IMR-90 (cell line): Measurements from ENCODE around the gene WNT8B. TPM values are rescaled to one million over a fixed set of nuclear protein-coding genes. Genes with fewer than 3 reads are reported as not detected.

Source experiments
- ATAC-seq: fragments of 200-7000 bp; cut with Tn5 transposase; 2 replicates; pipeline ENCODE4 v1.9.1; 2020; ENCODE audit warnings: low read depth, mild to moderate bottlenecking, moderate library complexity
- BruUV-seq: library from RNA; stranded (reverse); fragments of 400-500 nt; replicated peaks from 2 replicates; lab custom pipeline; 2021; lab: Mats Ljungman, UMichigan
- CTCF ChIA-PET: fragments of 300-600 bp; formaldehyde crosslinking; extraction: SDS; loops from one replicate; lab custom pipeline; 2021; ENCODE audit warnings: antibody characterized with exemption; lab: Yijun Ruan, JAX
- POLR2A ChIA-PET: fragments of 300-600 bp; sonication (Branson Sonifier 250); formaldehyde crosslinking; loops from one replicate; lab custom pipeline; 2022; ENCODE audit warnings: antibody characterized with exemption; ENCODE audit not compliant: unreplicated experiment; lab: Charles Lee
- DNase-seq: peaks from one replicate; pipeline ENCODE4 v3.0.0; 2013
- H2AFZ ChIP-seq: replicated peaks from 2 replicates; pipeline ENCODE3; 2013; ENCODE audit warnings: low read length, mild to moderate bottlenecking; ENCODE audit not compliant: poor library complexity
- H2AK5ac ChIP-seq: 2 replicates; pipeline ENCODE4 v1.6.1; 2013; ENCODE audit warnings: low read depth, low read length, inconsistent platforms
- H2AK9ac ChIP-seq: replicated peaks from 2 replicates; pipeline ENCODE3; 2013; ENCODE audit warnings: mild to moderate bottlenecking, low read depth, low read length, moderate library complexity; ENCODE audit not compliant: poor library complexity
- H2BK120ac ChIP-seq: 2 replicates; pipeline ENCODE4 v1.6.1; 2013; ENCODE audit warnings: low read depth, low read length, inconsistent platforms
- H2BK15ac ChIP-seq: 3 replicates; pipeline ENCODE4 v1.6.1; 2013; ENCODE audit warnings: low read depth, low read length, inconsistent platforms
- H2BK20ac ChIP-seq: 2 replicates; pipeline ENCODE4 v1.6.1; 2013; ENCODE audit warnings: low read depth, mild to moderate bottlenecking, inconsistent platforms, low read length, moderate library complexity
- H2BK5ac ChIP-seq: 2 replicates; pipeline ENCODE4 v1.6.1; 2013; ENCODE audit warnings: mild to moderate bottlenecking, low read depth, low read length, inconsistent platforms; ENCODE audit not compliant: poor library complexity, severe bottlenecking
- H3K14ac ChIP-seq: replicated peaks from 2 replicates; pipeline ENCODE4 v1.6.1; 2013; ENCODE audit warnings: low read depth, low read length, inconsistent platforms
- H3K18ac ChIP-seq: 2 replicates; pipeline ENCODE4 v1.6.1; 2013; ENCODE audit warnings: low read depth, low read length, control low read depth
- H3K23ac ChIP-seq: 2 replicates; pipeline ENCODE4 v1.6.1; 2013; ENCODE audit warnings: low read depth, low read length, inconsistent platforms
- H3K27ac ChIP-seq: 2 replicates; pipeline ENCODE4 v1.5.1; 2013; ENCODE audit warnings: mild to moderate bottlenecking, control low read depth, low read length; ENCODE audit not compliant: insufficient read depth
- H3K27me3 ChIP-seq: 2 replicates; pipeline ENCODE4 v1.6.1; 2013; ENCODE audit warnings: low read length; ENCODE audit not compliant: control insufficient read depth, insufficient read depth
- H3K36me3 ChIP-seq: 2 replicates; pipeline ENCODE4 v1.6.1; 2013; ENCODE audit warnings: low read length, mixed read lengths; ENCODE audit not compliant: control insufficient read depth, insufficient read depth
- H3K4ac ChIP-seq: 2 replicates; pipeline ENCODE4 v1.6.1; 2013; ENCODE audit warnings: low read depth, low read length, inconsistent platforms
- H3K4me1 ChIP-seq: 2 replicates; pipeline ENCODE4 v1.6.1; 2013; ENCODE audit warnings: low read length, mixed read lengths; ENCODE audit not compliant: control insufficient read depth, insufficient read depth
- H3K4me2 ChIP-seq: 2 replicates; pipeline ENCODE4 v1.6.1; 2013; ENCODE audit warnings: low read depth, mild to moderate bottlenecking, control low read depth, low read length, moderate library complexity
- H3K4me3 ChIP-seq: 2 replicates; pipeline ENCODE4 v1.5.1; 2013; ENCODE audit warnings: low read depth, mild to moderate bottlenecking, control low read depth, low read length, moderate library complexity; ENCODE audit not compliant: insufficient read depth
- H3K56ac ChIP-seq: 2 replicates; pipeline ENCODE4 v1.6.1; 2013; ENCODE audit warnings: low read length, inconsistent platforms; ENCODE audit not compliant: insufficient read depth; ENCODE audit errors: extremely low read depth
- H3K79me1 ChIP-seq, 2 experiments: 2 replicates each; pipeline ENCODE4 v1.6.1; 2013; ENCODE audit warnings: low read length in 2 of 2, inconsistent platforms in 1 of 2, low read depth in 1 of 2
- H3K9ac ChIP-seq: 2 replicates; pipeline ENCODE4 v1.6.1; 2013; ENCODE audit warnings: low read depth, low read length, control low read depth
- H3K9me1 ChIP-seq: 2 replicates; pipeline ENCODE4 v1.6.1; 2013; ENCODE audit warnings: low read length, inconsistent platforms; ENCODE audit not compliant: insufficient read depth
- H3K9me3 ChIP-seq: 2 replicates; pipeline ENCODE4 v1.6.1; 2013; ENCODE audit warnings: low read length; ENCODE audit not compliant: control insufficient read depth, insufficient read depth
- H4K20me1 ChIP-seq: 2 replicates; pipeline ENCODE4 v1.6.1; 2013; ENCODE audit warnings: low read length, inconsistent platforms; ENCODE audit not compliant: insufficient read depth
- H4K5ac ChIP-seq: 2 replicates; pipeline ENCODE4 v1.6.1; 2013; ENCODE audit warnings: mild to moderate bottlenecking, low read depth, low read length, control low read depth
- H4K8ac ChIP-seq, 2 experiments: 2 replicates each; pipeline ENCODE4 v1.6.1; 2013; ENCODE audit warnings: low read depth in 2 of 2, low read length in 2 of 2, control low read depth in 1 of 2, inconsistent platforms in 1 of 2
- H4K91ac ChIP-seq: 2 replicates; pipeline ENCODE4 v1.6.1; 2013; ENCODE audit warnings: low read depth, low read length, inconsistent platforms; ENCODE audit not compliant: insufficient read depth
- BHLHE40 ChIP-seq: fragments of 150-350 bp; IDR thresholded peaks from 2 replicates; pipeline ENCODE4 v1.6.1; 2016; ENCODE audit warnings: mild to moderate bottlenecking, low read depth, low read length
- CEBPB ChIP-seq: IDR thresholded peaks from 2 replicates; pipeline ENCODE4 v1.6.1; 2012; ENCODE audit warnings: low read depth, low read length, improper control_type of control experiment
- ELK1 ChIP-seq: fragments of 150-350 bp; IDR thresholded peaks from 2 replicates; pipeline ENCODE4 v1.6.1; 2016; ENCODE audit warnings: low read depth, mild to moderate bottlenecking, low read length, moderate library complexity, borderline replicate concordance
- FOS ChIP-seq: fragments of 150-350 bp; IDR thresholded peaks from 2 replicates; pipeline ENCODE4 v1.6.1; 2016; ENCODE audit warnings: low read depth, low read length
- MAFK ChIP-seq: IDR thresholded peaks from 2 replicates; pipeline ENCODE4 v1.6.1; 2012; ENCODE audit warnings: low read depth, low read length, improper control_type of control experiment
- MXI1 ChIP-seq: IDR thresholded peaks from 2 replicates; pipeline ENCODE4 v1.6.1; 2012; ENCODE audit warnings: low read depth, mild to moderate bottlenecking, low read length, moderate library complexity, borderline replicate concordance
- NFE2L2 ChIP-seq: fragments of 150-350 bp; IDR thresholded peaks from 2 replicates; pipeline ENCODE4 v1.6.1; 2016; ENCODE audit warnings: low read depth, mild to moderate bottlenecking, low read length
- POLR2A ChIP-seq: IDR thresholded peaks from 2 replicates; pipeline ENCODE4 v1.6.1; 2012; ENCODE audit warnings: mild to moderate bottlenecking, low read depth, low read length
- RAD21 ChIP-seq: IDR thresholded peaks from 2 replicates; pipeline ENCODE4 v1.6.1; 2012; ENCODE audit warnings: low read length, improper control_type of control experiment
- RCOR1 ChIP-seq: IDR thresholded peaks from 2 replicates; pipeline ENCODE4 v1.6.1; 2012; ENCODE audit warnings: mild to moderate bottlenecking, low read length, improper control_type of control experiment; ENCODE audit not compliant: insufficient replicate concordance
- RFX5 ChIP-seq: IDR thresholded peaks from 2 replicates; pipeline ENCODE4 v1.8.0; 2012; ENCODE audit warnings: low read depth, mild to moderate bottlenecking, low read length, moderate library complexity
- SMC3 ChIP-seq: fragments of 150-350 bp; IDR thresholded peaks from 2 replicates; pipeline ENCODE4 v1.6.1; 2016; ENCODE audit warnings: low read depth, mild to moderate bottlenecking, antibody characterized with exemption, low read length, moderate library complexity
- WGBS, 2 experiments: methylation state at CpG; one replicate each; pipeline versions ENCODE4 v1.1.5 to v1.1.7; 2013; ENCODE audit warnings: missing lambda C conversion rate in 2 of 2; ENCODE audit not compliant: insufficient read length in 1 of 2; ENCODE audit errors: extremely low coverage in 2 of 2; 5-methylcytosine and 5-hydroxymethylcytosine counted together
- dilution Hi-C: fragments of 300-500 bp; cut with HindIII; formaldehyde crosslinking; loops from one replicate; pipeline ENCODE4 v1.14.3; 2018; ENCODE audit warnings: low sequenced_read_pairs; ENCODE audit not compliant: unreplicated experiment
- in situ Hi-C: fragments of 300-500 bp; cut with MboI; formaldehyde crosslinking; loops from 3 replicates; pipeline ENCODE4 v1.14.3; 2019; ENCODE audit warnings: low sequenced_read_pairs, inconsistent platforms, mixed read lengths
- intact Hi-C: fragments of 100-400 bp; cut with micrococcal nuclease; formaldehyde crosslinking; loops from 2 replicates; pipeline ENCODE4 v1.10.0; 2022
- polyA plus RNA-seq, 3 experiments: library from polyadenylated mRNA; depleted of rRNA; stranded (reverse); fragments of >200 nt; gene quantifications; 2 replicates each; pipeline ENCODE4 v1.2.3, GENCODE V29; 2012; ENCODE audit warnings: low replicate concordance in 1 of 3
- total RNA-seq: library from RNA; depleted of rRNA; stranded (reverse); fragments of >200 nt; gene quantifications from 2 replicates; pipeline ENCODE4 v1.2.3, GENCODE V29; 2012
- TF ChIP-seq, protein P1 (sequence below): conservative IDR thresholded peaks from 2 replicates; pipeline ENCODE4 v1.5.1; 2012; ENCODE audit warnings: mild to moderate bottlenecking, low read depth, low read length, improper control_type of control experiment
- TF ChIP-seq, protein P2 (sequence below): fragments of 150-350 bp; IDR thresholded peaks from 2 replicates; pipeline ENCODE4 v1.6.1; 2017; ENCODE audit warnings: mild to moderate bottlenecking, antibody characterized with exemption, low read length, low read depth

Gene WNT8B
- total and polyA plus RNA-seq, 2 of the 4 experiments (the other 2 are of a cell fraction): 0.03 TPM; not detected in 1

DNA sequence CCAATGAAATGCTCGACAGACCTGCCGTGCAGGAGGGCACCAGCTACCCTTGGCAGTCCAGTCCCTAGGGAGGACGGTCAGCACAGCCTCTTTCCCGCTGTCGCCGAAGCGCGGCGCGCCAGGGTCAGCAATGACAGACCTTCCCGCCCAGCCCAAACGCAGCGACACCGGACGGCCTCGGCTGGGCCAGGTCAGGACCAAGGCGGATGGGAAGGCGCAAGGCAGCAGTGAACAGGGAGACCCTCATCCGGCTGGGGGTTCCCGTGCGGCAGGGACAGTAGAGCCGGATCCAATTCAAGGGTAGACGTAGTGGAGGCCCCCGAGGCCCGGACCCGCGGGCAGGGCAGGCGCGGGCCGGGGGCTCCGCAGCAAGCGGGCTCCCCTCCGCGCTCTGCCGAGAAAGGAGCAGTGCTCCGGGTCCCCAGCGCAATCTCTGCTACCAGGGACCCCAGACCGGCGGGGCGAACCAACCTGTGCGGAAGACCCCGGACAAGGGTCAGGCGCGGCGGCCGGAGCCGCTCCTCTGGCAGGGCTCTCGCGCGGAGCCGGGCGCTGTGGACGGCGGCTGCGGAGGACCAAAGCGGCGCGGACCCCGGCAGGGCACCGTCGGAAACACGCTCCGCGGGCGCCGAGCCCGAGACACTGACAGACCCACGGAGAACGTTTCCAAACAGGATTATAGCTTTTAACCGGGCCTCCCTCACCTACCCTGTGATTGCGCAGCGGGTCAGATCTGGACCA, 56.7 kb downstream of the WNT8B start, which contains the start of gene SEC31B:
Gene SEC31B (minus strand): TSS at position 551 of the 741 bp plus-strand sequence. CDS start 2,909 bp downstream, outside the sequence.
- in situ Hi-C loops (no loop called here), dilution Hi-C loops (no loop called here), intact Hi-C loops (loop anchor here (5.0 kb wide), 1 partner anchor 358 kb away; no protein-coding TSS in a partner anchor)
- Histone ChIP-seq H2AK9ac (no peak within 1 kb of the TSS), H2AFZ (peak within 1 kb of the TSS; percentile 84), H3K9me3 (no peaks in the 10 kb centered on the region), H3K36me3 (peaks cover 12% of the 10 kb centered on the region), H3K4me3 (peak within 1 kb of the TSS; percentile 10; the same call in 1 of the 2 replicates), H2BK20ac (no peak within 1 kb of the TSS), H2AK5ac (no peak within 1 kb of the TSS), H4K91ac (no peak within 1 kb of the TSS), H3K4ac (no peak within 1 kb of the TSS), H4K8ac (0 out of 4 replicates have a peak within 1 kb of the TSS, but pooled peaks of 1 of the 2 experiments have one; percentile 23), H2BK120ac (peak within 1 kb of the TSS; percentile 6; the same call in 1 of the 2 replicates), H2BK15ac (no peak within 1 kb of the TSS), H4K5ac (no peak within 1 kb of the TSS), H3K18ac (no peak within 1 kb of the TSS), H3K56ac (no peak within 1 kb of the TSS), H3K79me1 (peaks cover 0 to 2% of the 10 kb centered on the region in 2 experiments; a peak in 1 of 4 replicates), H3K23ac (peak within 1 kb of the TSS; percentile 52; the same call in 1 of the 2 replicates), H3K4me2 (peak within 1 kb of the TSS; percentile 67), H2BK5ac (no peak within 1 kb of the TSS), H3K9ac (no peak within 1 kb of the TSS), H3K27ac (no peak within 1 kb of the TSS), H3K27me3 (no peaks in the 10 kb centered on the region), H3K14ac (no peak within 1 kb of the TSS), H4K20me1 (no peaks in the 10 kb centered on the region), H3K4me1 (peaks cover 5% of the 10 kb centered on the region; the same call in 1 of the 2 replicates), H3K9me1 (0 out of 2 replicates have a peak, but pooled peaks cover 3% of the 10 kb centered on the region)
- no peak for DNase-seq
- ChIA-PET POLR2A (interaction anchor here (1.1 kb wide), 1 partner anchor 364 kb away, joined by 3 read pairs; no protein-coding TSS in a partner anchor), CTCF (interaction anchor here (0.6 to 2.0 kb wide), 21 partner anchors 8 to 496 kb away, joined by 3 to 25 read pairs (median 3); partner anchors contain the start of genes HIF1AN and NDUFB8)
- WGBS, 2 experiments: 9% methylated on average over 7 of the region's 72 CpGs; no CpG with 5 or more reads in 1 of the 2 experiments
- peak; percentile 48 for ATAC-seq
- no TSS peak for BruUV-seq
- TF ChIP-seq ELK1: no peak
- TF ChIP-seq RCOR1: no peak
- TF ChIP-seq MXI1: no peak
- no peak for TF ChIP-seq SMC3
- TF ChIP-seq MAFK: no peak
- no peak for TF ChIP-seq CEBPB
- no peak for TF ChIP-seq POLR2A
- TF ChIP-seq RFX5: no peak
- TF ChIP-seq, protein P1, sequence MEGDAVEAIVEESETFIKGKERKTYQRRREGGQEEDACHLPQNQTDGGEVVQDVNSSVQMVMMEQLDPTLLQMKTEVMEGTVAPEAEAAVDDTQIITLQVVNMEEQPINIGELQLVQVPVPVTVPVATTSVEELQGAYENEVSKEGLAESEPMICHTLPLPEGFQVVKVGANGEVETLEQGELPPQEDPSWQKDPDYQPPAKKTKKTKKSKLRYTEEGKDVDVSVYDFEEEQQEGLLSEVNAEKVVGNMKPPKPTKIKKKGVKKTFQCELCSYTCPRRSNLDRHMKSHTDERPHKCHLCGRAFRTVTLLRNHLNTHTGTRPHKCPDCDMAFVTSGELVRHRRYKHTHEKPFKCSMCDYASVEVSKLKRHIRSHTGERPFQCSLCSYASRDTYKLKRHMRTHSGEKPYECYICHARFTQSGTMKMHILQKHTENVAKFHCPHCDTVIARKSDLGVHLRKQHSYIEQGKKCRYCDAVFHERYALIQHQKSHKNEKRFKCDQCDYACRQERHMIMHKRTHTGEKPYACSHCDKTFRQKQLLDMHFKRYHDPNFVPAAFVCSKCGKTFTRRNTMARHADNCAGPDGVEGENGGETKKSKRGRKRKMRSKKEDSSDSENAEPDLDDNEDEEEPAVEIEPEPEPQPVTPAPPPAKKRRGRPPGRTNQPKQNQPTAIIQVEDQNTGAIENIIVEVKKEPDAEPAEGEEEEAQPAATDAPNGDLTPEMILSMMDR: no peak; the same call in 1 of the 2 replicates
- TF ChIP-seq NFE2L2: no peak
- TF ChIP-seq, protein P2, sequence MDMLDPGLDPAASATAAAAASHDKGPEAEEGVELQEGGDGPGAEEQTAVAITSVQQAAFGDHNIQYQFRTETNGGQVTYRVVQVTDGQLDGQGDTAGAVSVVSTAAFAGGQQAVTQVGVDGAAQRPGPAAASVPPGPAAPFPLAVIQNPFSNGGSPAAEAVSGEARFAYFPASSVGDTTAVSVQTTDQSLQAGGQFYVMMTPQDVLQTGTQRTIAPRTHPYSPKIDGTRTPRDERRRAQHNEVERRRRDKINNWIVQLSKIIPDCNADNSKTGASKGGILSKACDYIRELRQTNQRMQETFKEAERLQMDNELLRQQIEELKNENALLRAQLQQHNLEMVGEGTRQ: no peak
- no peak for TF ChIP-seq BHLHE40
- TF ChIP-seq FOS: no peak
- TF ChIP-seq RAD21: no peak
